Fibroblast of lung (primary cell): ENCODE data around the gene ABCC6. TPM values are rescaled to one million over a fixed set of nuclear protein-coding genes. Genes with fewer than 3 reads are reported as not detected.

ENCODE experiments used
- DNase-seq, 2 donors: peaks; one replicate each; pipeline versions ENCODE4 v3.0.0 to v3.0.0-alpha.2; 2010; ENCODE audit warnings: low read depth in 2 of 2
- H2AFZ ChIP-seq: 2 replicates; pipeline ENCODE4 v1.5.1; 2012; ENCODE audit warnings: low read length, control low read depth, inconsistent platforms
- H3K27ac ChIP-seq: 2 replicates; pipeline ENCODE4 v1.5.1; 2011; ENCODE audit warnings: low read length, control low read depth; ENCODE audit not compliant: insufficient read depth
- H3K27me3 ChIP-seq: 2 replicates; pipeline ENCODE4 v1.5.1; 2011; ENCODE audit warnings: mild to moderate bottlenecking, low read length; ENCODE audit not compliant: control insufficient read depth, insufficient read depth
- H3K36me3 ChIP-seq: 2 replicates; pipeline ENCODE4 v1.5.1; 2011; ENCODE audit warnings: low read length; ENCODE audit not compliant: control insufficient read depth, insufficient read depth
- H3K4me1 ChIP-seq: 2 replicates; pipeline ENCODE4 v1.5.1; 2011; ENCODE audit warnings: low read length; ENCODE audit not compliant: control insufficient read depth, insufficient read depth; ENCODE audit errors: extremely low read depth
- H3K4me2 ChIP-seq: 2 replicates; pipeline ENCODE4 v1.5.1; 2011; ENCODE audit warnings: low read length, control low read depth; ENCODE audit not compliant: insufficient read depth; ENCODE audit errors: extremely low read depth
- H3K4me3 ChIP-seq, 4 experiments: fragments of 200-600 bp in 1 of 4; sonication (generic) in 1 of 4; replicated peaks in 1 of 4; 2 replicates each; pipeline ENCODE4 v1.5.1; 2011 to 2016; ENCODE audit warnings: low read length in 4 of 4, low read depth in 3 of 4, mild to moderate bottlenecking in 3 of 4, control low read depth in 2 of 4, inconsistent platforms in 1 of 4, mixed read lengths in 1 of 4; ENCODE audit not compliant: insufficient read depth in 1 of 4; ENCODE audit errors: control extremely low read depth in 1 of 4
- H3K79me2 ChIP-seq: 2 replicates; pipeline ENCODE4 v1.5.1; 2012; ENCODE audit warnings: mild to moderate bottlenecking, low read length, inconsistent platforms; ENCODE audit not compliant: control insufficient read depth, insufficient read depth
- H3K9ac ChIP-seq: 2 replicates; pipeline ENCODE4 v1.5.1; 2011; ENCODE audit warnings: mild to moderate bottlenecking, low read length, control low read depth; ENCODE audit not compliant: insufficient read depth
- H3K9me3 ChIP-seq: 2 replicates; pipeline ENCODE4 v1.5.1; 2012; ENCODE audit warnings: low read depth, low read length; ENCODE audit not compliant: control insufficient read depth, insufficient read depth
- H4K20me1 ChIP-seq: 2 replicates; pipeline ENCODE4 v1.5.1; 2011; ENCODE audit warnings: low read length; ENCODE audit not compliant: control insufficient read depth, insufficient read depth; ENCODE audit errors: extremely low read depth
- EZH2 ChIP-seq: IDR thresholded peaks from 2 replicates; pipeline ENCODE4 v1.5.1; 2012; ENCODE audit warnings: low read length, control low read depth, mild to moderate bottlenecking; ENCODE audit errors: missing control alignments
- polyA plus RNA-seq, 2 donors: library from polyadenylated mRNA; depleted of rRNA in 1 of 2; stranded (reverse) in 1 of 2; unstranded in 1 of 2; fragments of >200 nt; gene quantifications; 2 replicates each; pipeline ENCODE4 v1.2.1, GENCODE V29; 2011 to 2012; ENCODE audit warnings: missing spikeins in 1 of 2
- total RNA-seq: library from RNA; depleted of rRNA; stranded (reverse); fragments of >200 nt; gene quantifications from 2 replicates; pipeline ENCODE4 v1.2.1, GENCODE V29; 2014
- TF ChIP-seq, protein P1 (sequence below), 2 donors: IDR thresholded peaks in 1 of 2; conservative IDR thresholded peaks in 1 of 2; 1 replicate in 1 of 2; 2 replicates in 1 of 2; pipeline ENCODE4 v1.5.1; 2011 to 2012; ENCODE audit warnings: low read length in 2 of 2, control low read depth in 1 of 2, inconsistent platforms in 1 of 2, low read depth in 1 of 2, mild to moderate bottlenecking in 1 of 2

ABCC6 gene
- total and polyA plus RNA-seq, 2 donors (not counting 1 experiment from before 2014, with no cell fraction given): 0.87 to 6.3 TPM

DNA sequence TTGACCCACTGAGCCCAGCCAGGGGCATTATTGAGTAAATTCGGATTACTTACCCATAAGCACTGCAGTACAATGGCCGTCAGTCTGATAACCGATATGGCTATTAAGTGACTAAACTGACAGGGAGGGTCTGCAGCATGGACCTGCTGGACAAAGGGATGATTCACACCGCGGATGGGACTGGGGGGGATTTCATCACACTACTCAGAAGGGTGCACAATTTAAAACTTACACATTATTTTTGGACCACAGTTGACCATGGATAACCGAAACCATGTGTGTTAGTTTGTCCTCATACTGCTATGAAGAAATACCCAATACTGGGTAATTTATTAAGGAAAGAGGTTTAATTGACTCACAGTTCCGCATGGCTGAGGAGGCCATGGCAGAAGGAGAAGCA lies 106.5 kb downstream of the ABCC6 start:
- Histone ChIP-seq H3K27ac (no peak overlapping the region), H2AFZ (no peak overlapping the region), H3K9me3 (no peaks in the 10 kb centered on the region), H3K4me2 (no peak overlapping the region), H3K4me3 (no peak overlapping the region), H3K79me2 (no peaks in the 10 kb centered on the region), H3K36me3 (peaks cover 40% of the 10 kb centered on the region), H3K27me3 (no peaks in the 10 kb centered on the region), H3K4me1 (no peaks in the 10 kb centered on the region), H4K20me1 (peaks cover 3% of the 10 kb centered on the region), H3K9ac (no peak overlapping the region)
- DNase-seq: no peak
- no peak for TF ChIP-seq EZH2
- TF ChIP-seq, protein P1, sequence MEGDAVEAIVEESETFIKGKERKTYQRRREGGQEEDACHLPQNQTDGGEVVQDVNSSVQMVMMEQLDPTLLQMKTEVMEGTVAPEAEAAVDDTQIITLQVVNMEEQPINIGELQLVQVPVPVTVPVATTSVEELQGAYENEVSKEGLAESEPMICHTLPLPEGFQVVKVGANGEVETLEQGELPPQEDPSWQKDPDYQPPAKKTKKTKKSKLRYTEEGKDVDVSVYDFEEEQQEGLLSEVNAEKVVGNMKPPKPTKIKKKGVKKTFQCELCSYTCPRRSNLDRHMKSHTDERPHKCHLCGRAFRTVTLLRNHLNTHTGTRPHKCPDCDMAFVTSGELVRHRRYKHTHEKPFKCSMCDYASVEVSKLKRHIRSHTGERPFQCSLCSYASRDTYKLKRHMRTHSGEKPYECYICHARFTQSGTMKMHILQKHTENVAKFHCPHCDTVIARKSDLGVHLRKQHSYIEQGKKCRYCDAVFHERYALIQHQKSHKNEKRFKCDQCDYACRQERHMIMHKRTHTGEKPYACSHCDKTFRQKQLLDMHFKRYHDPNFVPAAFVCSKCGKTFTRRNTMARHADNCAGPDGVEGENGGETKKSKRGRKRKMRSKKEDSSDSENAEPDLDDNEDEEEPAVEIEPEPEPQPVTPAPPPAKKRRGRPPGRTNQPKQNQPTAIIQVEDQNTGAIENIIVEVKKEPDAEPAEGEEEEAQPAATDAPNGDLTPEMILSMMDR (conservative IDR thresholded peaks at IDR 0.05 in 1 of 2, IDR thresholded peaks at IDR 0.05 in 1 of 2; ENCODE audit: low read depth in 1 of 2, low read length in 2 of 2): no peak

DNA sequence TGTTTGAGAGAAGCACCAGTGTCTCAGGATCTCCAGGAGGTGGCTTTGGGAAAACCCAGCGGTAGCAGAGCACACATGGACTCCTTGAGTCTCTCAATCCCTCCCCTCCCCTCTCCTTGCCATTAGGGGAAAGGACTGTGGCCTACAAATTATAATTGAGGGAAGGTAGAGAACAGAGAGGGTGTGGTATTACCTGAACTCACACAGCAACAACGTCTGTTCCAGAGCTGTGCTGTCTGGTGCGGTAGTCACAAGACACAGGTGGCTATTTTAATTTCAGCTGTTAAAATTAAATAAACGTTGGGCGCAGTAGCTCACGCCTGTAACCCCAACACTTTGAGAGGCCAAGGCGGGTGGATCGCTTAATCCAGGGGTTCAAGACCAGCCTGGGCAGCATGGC lies 110.2 kb downstream of the ABCC6 start:
- no peaks in the 10 kb centered on the region for H3K4me1 ChIP-seq
- no peaks in the 10 kb centered on the region for H3K27me3 ChIP-seq
- H3K9ac ChIP-seq: no peak overlapping the region
- no peak overlapping the region for H3K27ac ChIP-seq
- H3K36me3 ChIP-seq: peaks cover 43% of the 10 kb centered on the region
- no peak for DNase-seq
- H2AFZ ChIP-seq: no peak overlapping the region
- no peak overlapping the region for H3K4me3 ChIP-seq
- H3K9me3 ChIP-seq: no peaks in the 10 kb centered on the region
- H3K79me2 ChIP-seq: no peaks in the 10 kb centered on the region
- H3K4me2 ChIP-seq: no peak overlapping the region
- H4K20me1 ChIP-seq: peaks cover 3% of the 10 kb centered on the region
- no peak for TF ChIP-seq EZH2
- TF ChIP-seq, protein P1 (conservative IDR thresholded peaks at IDR 0.05 in 1 of 2, IDR thresholded peaks at IDR 0.05 in 1 of 2; ENCODE audit: low read depth in 1 of 2, low read length in 2 of 2): no peak

- Histone ChIP-seq H4K20me1 (peaks cover 3% of the 10 kb centered on the region), H3K27ac (no peak overlapping the region), H2AFZ (no peak overlapping the region), H3K79me2 (no peaks in the 10 kb centered on the region), H3K36me3 (peaks cover 43% of the 10 kb centered on the region), H3K9me3 (no peaks in the 10 kb centered on the region), H3K9ac (no peak overlapping the region), H3K4me1 (no peaks in the 10 kb centered on the region), H3K4me2 (no peak overlapping the region), H3K27me3 (no peaks in the 10 kb centered on the region), H3K4me3 (no peak overlapping the region)
- DNase-seq: no peak
- TF ChIP-seq EZH2: no peak
- TF ChIP-seq, protein P1 (conservative IDR thresholded peaks at IDR 0.05 in 1 of 2, IDR thresholded peaks at IDR 0.05 in 1 of 2; ENCODE audit: low read depth in 1 of 2, low read length in 2 of 2): no peak
These were observed 110.7 kb downstream of the ABCC6 start for GRCh38 chr16:16112450-16113053.
